Vagina (tissue), 2 donors: ENCODE measurements around the gene GRIFIN. TPM values are rescaled to one million over a fixed set of nuclear protein-coding genes. Genes with fewer than 3 reads are reported as not detected.

Experiments
- DNase-seq, 2 donors: peaks; one replicate each; pipeline ENCODE4 v3.0.0-alpha.2; 2017; ENCODE audit errors: extremely low spot score in 2 of 2
- H3K27ac ChIP-seq: fragments of 200-600 bp; sonication (generic); one replicate; pipeline ENCODE4 v1.5.1; 2019
- H3K27me3 ChIP-seq: fragments of 200-600 bp; sonication (generic); one replicate; pipeline ENCODE4 v1.5.1; 2019
- H3K36me3 ChIP-seq, 2 donors: fragments of 200-600 bp; sonication (generic); one replicate each; pipeline ENCODE4 v1.5.1; 2017 to 2019
- H3K4me1 ChIP-seq: fragments of 200-600 bp; sonication (generic); one replicate; pipeline ENCODE4 v1.5.1; 2019
- H3K4me3 ChIP-seq, 2 donors: fragments of 200-600 bp; sonication (generic); 1 replicate in 1 of 2; 2 replicates in 1 of 2; pipeline ENCODE4 v1.5.1; 2016 to 2019
- H3K9me3 ChIP-seq: fragments of 200-600 bp; sonication (generic); one replicate; pipeline ENCODE4 v1.5.1; 2019
- CTCF ChIP-seq, 3 experiments: fragments of 450-650 bp in 2 of 3; fragments of 200-600 bp in 1 of 3; sonication (generic) in 1 of 3; IDR thresholded peaks; one replicate each; pipeline ENCODE4 v1.5.1; 2017 to 2019; ENCODE audit warnings: antibody characterized with exemption in 3 of 3, mild to moderate bottlenecking in 2 of 3, moderate library complexity in 2 of 3
- POLR2A ChIP-seq, 2 donors: fragments of 450-650 bp; IDR thresholded peaks; one replicate each; pipeline ENCODE4 v1.6.1; 2017; ENCODE audit warnings: antibody characterized with exemption in 2 of 2, mild to moderate bottlenecking in 2 of 2, moderate library complexity in 2 of 2
- POLR2AphosphoS5 ChIP-seq, 2 donors: sonication (generic); formaldehyde crosslinking; IDR thresholded peaks; one replicate each; pipeline ENCODE4 v1.9.0; 2017; ENCODE audit warnings: antibody characterized with exemption in 2 of 2, mild to moderate bottlenecking in 2 of 2, low read depth in 1 of 2; ENCODE audit not compliant: insufficient read depth in 1 of 2
- intact Hi-C: fragments of 100-400 bp; cut with DNase I; formaldehyde crosslinking; loops from one replicate; pipeline ENCODE4 v1.15.1; 2023
- total RNA-seq: library from RNA; depleted of rRNA; stranded (reverse); fragments of >200 nt; gene quantifications from one replicate; pipeline ENCODE4 v1.2.3, GENCODE V29; 2016

GRIFIN gene
- total RNA-seq, 1 donor from 2014 or later: not detected

- TF ChIP-seq POLR2A (IDR thresholded peaks at IDR 0.05) (no peak), CTCF (IDR thresholded peaks at IDR 0.05) (no peak), POLR2AphosphoS5 (IDR thresholded peaks at IDR 0.05; ENCODE audit: insufficient read depth in 1 of 2, low read depth in 1 of 2) (no peak)
- no peak overlapping the region for H3K4me3 ChIP-seq
- H3K27ac ChIP-seq: no peak overlapping the region
- no peaks in the 10 kb centered on the region for H3K36me3 ChIP-seq
- no peak for DNase-seq
- intact Hi-C loops: no loop called here
- H3K4me1 ChIP-seq: no peaks in the 10 kb centered on the region
- H3K27me3 ChIP-seq: no peaks in the 10 kb centered on the region
- no peaks in the 10 kb centered on the region for H3K9me3 ChIP-seq
Measured at GRCh38 chr7:2425749-2426148, 50.4 kb downstream of the GRIFIN start.

Other genes starting within 250 kb of the GRIFIN start
- gene MAD1L1, start 243.5 kb downstream of the GRIFIN start, total RNA-seq: 62.4 TPM
- 8.3 TPM for gene MRM2, start 234.2 kb downstream of the GRIFIN start, total RNA-seq
- gene NUDT1, start 234.2 kb downstream of the GRIFIN start, total RNA-seq: 19.4 TPM
- gene SNX8, start 162.0 kb downstream of the GRIFIN start, total RNA-seq: 8.3 TPM
- gene EIF3B, start 121.6 kb downstream of the GRIFIN start, total RNA-seq: 90.8 TPM
- 26.3 TPM for gene CHST12, start 72.8 kb downstream of the GRIFIN start, total RNA-seq
- gene LFNG, start 43.4 kb upstream of the GRIFIN start, total RNA-seq: 36.8 TPM
- 66.0 TPM for gene BRAT1, start 79.1 kb upstream of the GRIFIN start, total RNA-seq
- gene IQCE, start 82.6 kb upstream of the GRIFIN start, total RNA-seq: 5.2 TPM
- gene TTYH3, start 155.6 kb upstream of the GRIFIN start, total RNA-seq: 33.9 TPM
- 1.2 TPM for gene AMZ1, start 211.8 kb upstream of the GRIFIN start, total RNA-seq